Lower leg skin (tissue), 4 donors: ENCODE measurements around the gene METTL1. TPM values are rescaled to one million over a fixed set of nuclear protein-coding genes. Genes with fewer than 3 reads are reported as not detected.

ENCODE experiments used
- DNase-seq, 2 donors: peaks; one replicate each; pipeline ENCODE4 v3.0.0-alpha.2; 2019; ENCODE audit warnings: low spot score in 2 of 2
- H3K4me3 ChIP-seq: fragments of 200-600 bp; sonication (generic); 2 replicates; pipeline ENCODE4 v1.5.1; 2017; ENCODE audit warnings: mild to moderate bottlenecking, low read depth; ENCODE audit not compliant: poor library complexity, severe bottlenecking
- CTCF ChIP-seq, 3 donors: fragments of 450-650 bp; IDR thresholded peaks; one replicate each; pipeline ENCODE4 v1.5.1; 2016; ENCODE audit warnings: antibody characterized with exemption in 3 of 3, mild to moderate bottlenecking in 3 of 3, moderate library complexity in 2 of 3
- POLR2A ChIP-seq, 2 donors: fragments of 450-650 bp; IDR thresholded peaks; one replicate each; pipeline ENCODE4 v1.6.1; 2016 to 2017; ENCODE audit warnings: antibody characterized with exemption in 2 of 2, mild to moderate bottlenecking in 1 of 2, moderate library complexity in 1 of 2
- WGBS, 2 donors: methylation state at CpG; one replicate each; pipeline ENCODE4 v1.1.5; 2018; 5-methylcytosine and 5-hydroxymethylcytosine counted together
- intact Hi-C: fragments of 100-400 bp; cut with DNase I; formaldehyde crosslinking; loops from one replicate; pipeline ENCODE4 v1.15.0; 2023; ENCODE audit warnings: low total_unique reads
- microRNA-seq, 2 donors: library from miRNA; unstranded; fragments of <30 nt; microRNA quantifications; one replicate each; pipeline ENCODE4, GENCODE V29; 2016; ENCODE audit warnings: borderline replicate concordance in 2 of 2, borderline number of aligned reads in 1 of 2
- total RNA-seq, 4 donors: library from RNA; depleted of rRNA; stranded (reverse); fragments of >200 nt; gene quantifications; one replicate each; pipeline ENCODE4 v1.1.0, GENCODE V29; 2016

METTL1 gene
- total RNA-seq, 4 donors from 2014 or later, result 5.9 to 13.5 (median 11.0) TPM

GRCh38 chr12:57720606-57721595 is 51.0 kb downstream of the METTL1 start:
- intact Hi-C loops, result no loop called here
- H3K4me3 ChIP-seq, result no peak overlapping the region
- 83 to 89% methylated on average over 11 of the region's 11 CpGs for WGBS, 2 donors
- DNase-seq, result peak in 1 of 2 donors; percentile 82
- TF ChIP-seq CTCF (IDR thresholded peaks at IDR 0.05) (no peak), POLR2A (IDR thresholded peaks at IDR 0.05) (no peak)

- peak in 1 of 2 donors; percentile 49 for DNase-seq
- 90 to 91% methylated on average over 20 of the region's 20 CpGs for WGBS, 2 donors
- TF ChIP-seq POLR2A (IDR thresholded peaks at IDR 0.05) (no peak), CTCF (IDR thresholded peaks at IDR 0.05) (no peak)
- H3K4me3 ChIP-seq, result no peak overlapping the region
- intact Hi-C loops, result no loop called here
Observed at GRCh38 chr12:57719777-57720605, 51.9 kb downstream of the METTL1 start.

- peak in 1 of 2 donors; percentile 48 for DNase-seq
- intact Hi-C loops, result no loop called here
- TF ChIP-seq POLR2A (IDR thresholded peaks at IDR 0.05) (no peak), CTCF (IDR thresholded peaks at IDR 0.05) (no peak)
- no peak overlapping the region for H3K4me3 ChIP-seq
- WGBS, 2 donors, result 96 to 97% methylated on average over 15 of the region's 15 CpGs
Observed at GRCh38 chr12:57718641-57719528, 53.0 kb downstream of the METTL1 start.

Small RNAs within 50 kb of the gene (microRNA-seq; reads per million reads assigned to microRNA genes)
- gene MIR6759, result 0 reads per million in 2 donors

Other genes starting within 250 kb of the METTL1 start
- gene MBD6, start 249.3 kb downstream of the METTL1 start, total RNA-seq, result 10 to 100 TPM; 13.8 to 50.4 (median 26.5) TPM
- 100 to 1,000 TPM; 166 to 257 (median 181) TPM for gene DCTN2, start 224.9 kb downstream of the METTL1 start, total RNA-seq
- 1 to 10 TPM in 1 of 4 donors, under 1 TPM in 3; 0.08 to 1.2 (median 0.23) TPM for gene KIF5A, start 222.1 kb downstream of the METTL1 start, total RNA-seq
- 10 to 100 TPM; 29.1 to 48.9 (median 39.1) TPM for gene PIP4K2C, start 180.9 kb downstream of the METTL1 start, total RNA-seq
- gene DTX3, start 167.3 kb downstream of the METTL1 start, total RNA-seq, result 10 to 100 TPM in 2 of 4 donors, 1 to 10 TPM in 2; 6.1 to 17.4 (median 11.4) TPM
- gene ARHGEF25, start 160.7 kb downstream of the METTL1 start, total RNA-seq, result 10 to 100 TPM in 1 of 4 donors, 1 to 10 TPM in 3; 3.8 to 10.3 (median 6.9) TPM
- 1 to 10 TPM in 1 of 4 donors, under 1 TPM in 3; 0.19 to 1.7 (median 0.26) TPM for gene B4GALNT1, start 138.9 kb downstream of the METTL1 start, total RNA-seq
- gene OS9, start 78.0 kb downstream of the METTL1 start, total RNA-seq, result 100 to 1,000 TPM; 195 to 265 (median 205) TPM
- gene AGAP2, start 33.4 kb downstream of the METTL1 start, total RNA-seq, result 1 to 10 TPM in 3 of 4 donors, under 1 TPM in 1; 0.55 to 1.6 (median 1.3) TPM
- 10 to 100 TPM; 44.9 to 76.4 (median 54.7) TPM for gene TSPAN31, start 27.1 kb downstream of the METTL1 start, total RNA-seq
- 10 to 100 TPM; 38.5 to 77.4 (median 54.6) TPM for gene CDK4, start 19.8 kb downstream of the METTL1 start, total RNA-seq
- gene MARCHF9, start 17.0 kb downstream of the METTL1 start, total RNA-seq, result 10 to 100 TPM; 10.6 to 16.6 (median 12.8) TPM
- gene CYP27B1, start 5.0 kb downstream of the METTL1 start, total RNA-seq, result 1 to 10 TPM in 3 of 4 donors, under 1 TPM in 1; 0.72 to 6.4 (median 1.7) TPM
- 10 to 100 TPM in 2 of 4 donors, 1 to 10 TPM in 2; 6.3 to 13.2 (median 9.9) TPM for gene EEF1AKMT3, start 509 bp upstream of the METTL1 start, total RNA-seq
- gene TSFM, start 10.7 kb upstream of the METTL1 start, total RNA-seq, result 10 to 100 TPM; 29.6 to 41.6 (median 34.5) TPM
- 1 to 10 TPM; 1.6 to 4.6 (median 2.8) TPM for gene AVIL, start 46.6 kb upstream of the METTL1 start, total RNA-seq
- 100 to 1,000 TPM; 129 to 174 (median 169) TPM for gene CTDSP2, start 74.6 kb upstream of the METTL1 start, total RNA-seq
- 10 to 100 TPM in 2 of 4 donors, 1 to 10 TPM in 2; 3.0 to 14.3 (median 10.8) TPM for gene ATP23, start 169.5 kb upstream of the METTL1 start, total RNA-seq